K562 (cell line): ENCODE results near the gene ARHGAP22.

Experiments
- ATF1 ChIP-seq, 2 experiments: fragments of 450-650 bp in 1 of 2; IDR thresholded peaks; 2 replicates each; pipeline ENCODE4 v1.6.1; 2016; ENCODE audit warnings: missing compliant biosample characterization in 1 of 2, missing genetic modification characterization in 1 of 2
- CBX2 ChIP-seq: fragments of 200-600 bp; sonication (generic); IDR thresholded peaks from one replicate; pipeline ENCODE4 v1.6.1; 2012; ENCODE audit warnings: mild to moderate bottlenecking, low read length, inconsistent platforms; ENCODE audit not compliant: insufficient read depth, poor library complexity, severe bottlenecking
- CTCF ChIP-seq, 3 experiments: IDR thresholded peaks in 2 of 3; conservative IDR thresholded peaks in 1 of 3; 2 replicates each; pipeline ENCODE4 v1.5.1; 2011 to 2012; ENCODE audit warnings: low read length in 3 of 3, mild to moderate bottlenecking in 3 of 3, control low read depth in 2 of 3, improper control_type of control experiment in 1 of 3, inconsistent platforms in 1 of 3, low read depth in 1 of 3, mixed read lengths in 1 of 3, moderate library complexity in 1 of 3; ENCODE audit not compliant: insufficient read depth in 2 of 3
- HDAC6 ChIP-seq: IDR thresholded peaks from 2 replicates; pipeline ENCODE4 v1.6.1; 2012; ENCODE audit warnings: low read depth, mild to moderate bottlenecking, control low read depth, inconsistent platforms, low read length, moderate library complexity
- JUNB ChIP-seq: fragments of 450-650 bp; formaldehyde crosslinking; conservative IDR thresholded peaks from 2 replicates; pipeline ENCODE4 v1.4.0; 2020; ENCODE audit warnings: mild to moderate bottlenecking
- NCOA2 ChIP-seq, 2 experiments: fragments of 450-650 bp; IDR thresholded peaks; 2 replicates each; pipeline ENCODE4 v1.6.1; 2018; ENCODE audit warnings: mild to moderate bottlenecking in 2 of 2, moderate library complexity in 1 of 2; ENCODE audit not compliant: partially characterized antibody in 2 of 2
- POLR2A ChIP-seq: fragments of 450-650 bp; conservative IDR thresholded peaks from 2 replicates; pipeline ENCODE4 v1.6.1; 2016
- TEAD2 ChIP-seq: fragments of 450-650 bp; IDR thresholded peaks from 2 replicates; pipeline ENCODE4 v1.6.1; 2016; ENCODE audit warnings: missing genetic modification characterization, control low read depth, missing compliant biosample characterization
- ZFP36 ChIP-seq: fragments of 150-350 bp; IDR thresholded peaks from 2 replicates; pipeline ENCODE4 v1.6.1; 2018; ENCODE audit warnings: low read length, low read depth; ENCODE audit not compliant: partially characterized antibody
- ZHX1 ChIP-seq: fragments of 150-350 bp; conservative IDR thresholded peaks from 2 replicates; pipeline ENCODE4 v1.6.1; 2014; ENCODE audit warnings: low read length
- ZNF444 ChIP-seq: fragments of 250-450 bp; sonication (Bioruptor Pico); IDR thresholded peaks from 2 replicates; pipeline ENCODE4 v1.4.0; 2020; ENCODE audit warnings: mild to moderate bottlenecking, moderate library complexity

- no peak for TF ChIP-seq HDAC6
- TF ChIP-seq POLR2A = no peak
- TF ChIP-seq TEAD2 (tag) = no peak
- no peak for TF ChIP-seq ZNF444
- TF ChIP-seq NCOA2 (IDR thresholded peaks at IDR 0.05; ENCODE audit: partially characterized antibody in 2 of 2) = no peak
- no peak for TF ChIP-seq ATF1 (CRISPR knock-in tag; IDR thresholded peaks at IDR 0.05)
- no peak for TF ChIP-seq ATF1 (tag; IDR thresholded peaks at IDR 0.05)
- no peak for TF ChIP-seq JUNB (CRISPR knock-in tag)
- no peak for TF ChIP-seq ZHX1
- TF ChIP-seq CBX2 = no peak
- no peak for TF ChIP-seq ZFP36
- TF ChIP-seq CTCF (IDR thresholded peaks at IDR 0.05 in 2 of 3, conservative IDR thresholded peaks at IDR 0.05 in 1 of 3; ENCODE audit: insufficient read depth in 2 of 3, low read depth in 1 of 3, low read length in 3 of 3) = no peak
Observed at GRCh38 chr10:48604039-48604990, 558 bp downstream of the ARHGAP22 start.
